AG10803 (cell line): ENCODE results near the gene MYOG.

Experiments
- DNase-seq: peaks from one replicate; pipeline ENCODE4 v3.0.0; 2010; ENCODE audit warnings: low read depth
- H3K4me3 ChIP-seq: 2 replicates; pipeline ENCODE4 v1.5.1; 2011; ENCODE audit warnings: mild to moderate bottlenecking, low read length, control low read depth
- TF ChIP-seq, protein P1 (sequence below): conservative IDR thresholded peaks from 2 replicates; pipeline ENCODE4 v1.5.1; 2011; ENCODE audit warnings: mild to moderate bottlenecking, low read length, control low read depth, inconsistent platforms

Gene MYOG

GRCh38 chr1:203101813-203102634, 16.2 kb upstream of the MYOG start:
- no peak for DNase-seq
- TF ChIP-seq, protein P1, sequence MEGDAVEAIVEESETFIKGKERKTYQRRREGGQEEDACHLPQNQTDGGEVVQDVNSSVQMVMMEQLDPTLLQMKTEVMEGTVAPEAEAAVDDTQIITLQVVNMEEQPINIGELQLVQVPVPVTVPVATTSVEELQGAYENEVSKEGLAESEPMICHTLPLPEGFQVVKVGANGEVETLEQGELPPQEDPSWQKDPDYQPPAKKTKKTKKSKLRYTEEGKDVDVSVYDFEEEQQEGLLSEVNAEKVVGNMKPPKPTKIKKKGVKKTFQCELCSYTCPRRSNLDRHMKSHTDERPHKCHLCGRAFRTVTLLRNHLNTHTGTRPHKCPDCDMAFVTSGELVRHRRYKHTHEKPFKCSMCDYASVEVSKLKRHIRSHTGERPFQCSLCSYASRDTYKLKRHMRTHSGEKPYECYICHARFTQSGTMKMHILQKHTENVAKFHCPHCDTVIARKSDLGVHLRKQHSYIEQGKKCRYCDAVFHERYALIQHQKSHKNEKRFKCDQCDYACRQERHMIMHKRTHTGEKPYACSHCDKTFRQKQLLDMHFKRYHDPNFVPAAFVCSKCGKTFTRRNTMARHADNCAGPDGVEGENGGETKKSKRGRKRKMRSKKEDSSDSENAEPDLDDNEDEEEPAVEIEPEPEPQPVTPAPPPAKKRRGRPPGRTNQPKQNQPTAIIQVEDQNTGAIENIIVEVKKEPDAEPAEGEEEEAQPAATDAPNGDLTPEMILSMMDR = no peak
- no peak overlapping the region for H3K4me3 ChIP-seq

DNA sequence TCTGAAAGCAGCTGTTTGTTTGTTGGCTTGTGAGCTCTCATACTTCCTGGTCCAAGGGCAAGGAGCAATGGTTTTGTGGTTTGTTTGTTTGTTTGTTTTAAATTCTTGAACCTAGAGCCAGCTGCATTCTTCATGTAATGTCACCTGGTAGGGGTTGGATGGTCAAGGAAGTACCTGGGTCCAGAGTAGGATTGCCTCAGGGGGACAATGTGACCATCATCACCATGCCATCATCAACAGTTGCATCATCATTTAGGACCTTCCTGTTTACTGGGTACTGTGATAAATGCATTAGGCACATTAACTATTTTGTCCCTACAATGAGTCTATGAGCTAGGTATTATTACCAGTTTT, 14.7 kb upstream of the MYOG start:
- DNase-seq = no peak
- no peak overlapping the region for H3K4me3 ChIP-seq
- TF ChIP-seq, protein P1 = no peak

- DNase-seq = no peak
- no peak overlapping the region for H3K4me3 ChIP-seq
- TF ChIP-seq, protein P1 = no peak
These were observed 14.1 kb upstream of the MYOG start for GRCh38 chr1:203099805-203100515.

- DNase-seq = no peak
- TF ChIP-seq, protein P1 = no peak
- H3K4me3 ChIP-seq = no peak overlapping the region
These were observed 13.2 kb upstream of the MYOG start for GRCh38 chr1:203098914-203099520.

DNA sequence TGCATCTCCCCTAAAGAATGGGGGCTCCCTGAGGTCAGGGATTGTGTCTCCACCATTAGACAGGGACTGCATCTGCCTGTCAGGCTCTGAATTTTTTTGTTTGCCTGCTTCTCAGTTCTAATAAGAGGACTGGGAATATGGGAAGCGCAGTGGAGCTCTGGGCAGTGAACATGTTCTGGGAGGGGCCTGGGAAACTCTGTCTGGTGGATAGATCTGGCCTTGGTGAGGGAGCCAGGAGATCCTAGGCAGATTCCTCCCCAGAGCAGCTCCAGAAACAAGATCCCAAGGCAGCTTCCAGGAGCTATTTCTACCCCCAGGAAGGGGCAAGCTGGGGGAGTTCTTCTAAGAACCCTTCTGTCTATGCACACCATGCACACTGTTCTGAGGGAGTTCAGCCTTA, 12.6 kb upstream of the MYOG start:
- H3K4me3 ChIP-seq = no peak overlapping the region
- TF ChIP-seq, protein P1 = no peak
- DNase-seq = no peak

DNA sequence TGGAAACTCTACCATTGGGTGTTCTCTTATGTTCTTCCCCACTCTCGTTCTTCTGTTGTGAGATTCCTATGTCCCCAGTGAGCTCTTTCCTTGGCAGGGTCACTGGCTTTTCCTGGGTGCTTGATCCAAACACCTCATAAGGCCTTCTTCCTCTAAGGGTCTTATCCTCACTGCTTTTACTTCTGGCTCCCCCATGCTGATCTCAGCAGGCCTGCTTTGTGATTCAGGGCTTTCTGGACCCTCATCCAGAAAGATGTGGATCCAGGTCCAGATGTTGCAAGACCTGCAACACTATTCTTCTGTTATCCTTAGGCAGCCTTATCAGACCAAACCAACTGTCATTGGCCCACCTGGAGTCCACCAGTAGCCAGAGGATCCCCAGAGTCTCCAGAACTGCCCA, 11.2 kb upstream of the MYOG start:
- no peak for DNase-seq
- H3K4me3 ChIP-seq = no peak overlapping the region
- TF ChIP-seq, protein P1 = no peak

GRCh38 chr1:203096566-203096965, 10.8 kb upstream of the MYOG start:
- no peak overlapping the region for H3K4me3 ChIP-seq
- TF ChIP-seq, protein P1 = no peak
- no peak for DNase-seq
